Measurements from ENCODE around the gene NFYA.

DNA sequence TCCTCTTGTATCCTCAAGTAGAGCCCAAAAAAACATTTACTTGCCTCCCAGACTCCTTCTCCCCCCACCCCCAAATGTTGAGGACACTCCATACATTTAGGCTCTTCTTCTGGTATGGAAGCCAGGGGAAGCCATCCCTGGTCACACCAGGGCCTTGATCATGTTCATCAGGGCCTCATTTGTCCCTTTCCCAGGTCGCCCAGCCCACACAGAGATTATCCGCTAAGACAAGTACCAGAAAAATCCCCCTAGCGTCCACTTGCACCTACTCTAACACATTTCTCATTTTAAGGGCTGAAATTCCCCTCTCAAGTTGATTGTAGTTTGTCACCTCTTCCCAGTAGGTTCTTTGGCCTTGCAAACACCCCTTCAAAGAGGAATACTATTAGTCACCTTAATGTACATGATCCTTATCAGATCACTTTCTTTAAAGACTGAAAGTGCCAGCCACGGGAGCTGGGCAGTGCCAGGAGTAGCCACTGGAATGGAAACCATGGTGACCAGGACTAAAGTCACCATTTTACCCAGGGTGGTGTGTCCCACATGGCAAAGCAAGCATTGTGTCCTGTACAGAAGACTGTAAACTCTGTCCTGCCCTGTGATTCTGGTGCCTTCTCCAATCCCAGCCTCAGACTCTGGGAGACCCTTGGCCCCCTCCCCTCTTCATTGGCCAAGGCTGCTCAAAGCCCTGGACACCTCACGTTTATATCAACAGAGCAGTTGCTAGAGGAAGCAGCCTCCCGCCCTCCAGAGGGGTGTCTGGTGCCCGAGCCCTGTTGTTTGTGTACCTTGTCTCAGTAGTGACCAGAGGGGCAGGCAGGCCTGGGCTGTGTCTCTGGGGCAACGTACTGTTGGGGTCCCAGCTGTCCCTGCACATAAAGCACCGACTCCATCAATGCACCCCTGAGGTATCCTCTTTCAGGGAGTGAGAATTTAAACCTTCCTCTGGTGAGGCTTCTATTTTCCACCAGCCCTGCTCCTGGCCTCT is 24.7 kb upstream of the NFYA start:
- no peak for TF ChIP-seq POLR2A (IDR thresholded peaks at IDR 0.05)
- TF ChIP-seq, protein P1, sequence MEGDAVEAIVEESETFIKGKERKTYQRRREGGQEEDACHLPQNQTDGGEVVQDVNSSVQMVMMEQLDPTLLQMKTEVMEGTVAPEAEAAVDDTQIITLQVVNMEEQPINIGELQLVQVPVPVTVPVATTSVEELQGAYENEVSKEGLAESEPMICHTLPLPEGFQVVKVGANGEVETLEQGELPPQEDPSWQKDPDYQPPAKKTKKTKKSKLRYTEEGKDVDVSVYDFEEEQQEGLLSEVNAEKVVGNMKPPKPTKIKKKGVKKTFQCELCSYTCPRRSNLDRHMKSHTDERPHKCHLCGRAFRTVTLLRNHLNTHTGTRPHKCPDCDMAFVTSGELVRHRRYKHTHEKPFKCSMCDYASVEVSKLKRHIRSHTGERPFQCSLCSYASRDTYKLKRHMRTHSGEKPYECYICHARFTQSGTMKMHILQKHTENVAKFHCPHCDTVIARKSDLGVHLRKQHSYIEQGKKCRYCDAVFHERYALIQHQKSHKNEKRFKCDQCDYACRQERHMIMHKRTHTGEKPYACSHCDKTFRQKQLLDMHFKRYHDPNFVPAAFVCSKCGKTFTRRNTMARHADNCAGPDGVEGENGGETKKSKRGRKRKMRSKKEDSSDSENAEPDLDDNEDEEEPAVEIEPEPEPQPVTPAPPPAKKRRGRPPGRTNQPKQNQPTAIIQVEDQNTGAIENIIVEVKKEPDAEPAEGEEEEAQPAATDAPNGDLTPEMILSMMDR (IDR thresholded peaks at IDR 0.05), result no peak

All from tibial nerve (tissue), 3 donors.